DOHH2 (cell line): ENCODE data around the gene ELOVL7.

Experiments
- H3F3A ChIP-seq: fragments of 200-600 bp; sonication (generic), shearing (Covaris generic); 2 replicates; pipeline ENCODE4 v1.6.0; 2016; ENCODE audit warnings: antibody characterized with exemption, mild to moderate bottlenecking; ENCODE audit not compliant: control insufficient read depth, insufficient read depth
- H3K27ac ChIP-seq: fragments of 200-600 bp; sonication (generic); 2 replicates; pipeline ENCODE4 v1.5.1; 2014; ENCODE audit warnings: low read depth, mild to moderate bottlenecking, low read length, moderate library complexity
- H3K27me3 ChIP-seq: fragments of 200-600 bp; sonication (generic); 2 replicates; pipeline ENCODE4 v1.6.1; 2014; ENCODE audit warnings: mild to moderate bottlenecking, low read length, mixed read lengths; ENCODE audit not compliant: control insufficient read depth
- H3K36me3 ChIP-seq: fragments of 200-600 bp; sonication (generic); 2 replicates; pipeline ENCODE4 v1.6.1; 2014; ENCODE audit warnings: mild to moderate bottlenecking, low read length, moderate library complexity, mixed read lengths; ENCODE audit not compliant: control insufficient read depth
- H3K4me1 ChIP-seq: fragments of 200-600 bp; sonication (generic); 2 replicates; pipeline ENCODE4 v1.6.1; 2014; ENCODE audit warnings: mild to moderate bottlenecking, low read length, mixed read lengths; ENCODE audit not compliant: control insufficient read depth
- H3K4me2 ChIP-seq: fragments of 200-600 bp; sonication (generic); 2 replicates; pipeline ENCODE4 v1.6.0; 2014; ENCODE audit warnings: mild to moderate bottlenecking, low read length, moderate library complexity
- H3K4me3 ChIP-seq: fragments of 200-600 bp; sonication (generic); 2 replicates; pipeline ENCODE4 v1.5.1; 2014; ENCODE audit warnings: mild to moderate bottlenecking, low read length, mixed read lengths
- H3K79me2 ChIP-seq: fragments of 200-600 bp; sonication (generic); 2 replicates; pipeline ENCODE4 v1.6.1; 2014; ENCODE audit warnings: mild to moderate bottlenecking, low read length, mixed read lengths; ENCODE audit not compliant: control insufficient read depth
- H3K9me2 ChIP-seq: fragments of 200-600 bp; sonication (generic); replicated peaks from 2 replicates; pipeline ENCODE4 v1.6.1; 2014; ENCODE audit warnings: mild to moderate bottlenecking, low read length, mixed read lengths; ENCODE audit not compliant: control insufficient read depth
- H3K9me3 ChIP-seq: fragments of 200-600 bp; sonication (generic); 2 replicates; pipeline ENCODE4 v1.6.1; 2014; ENCODE audit warnings: antibody characterized with exemption, low read length, mixed read lengths; ENCODE audit not compliant: control insufficient read depth, insufficient read depth
- H4K20me1 ChIP-seq: fragments of 200-600 bp; sonication (generic); 2 replicates; pipeline ENCODE4 v1.6.0; 2014; ENCODE audit warnings: low read depth, mild to moderate bottlenecking, antibody characterized with exemption, low read length, moderate library complexity; ENCODE audit not compliant: control insufficient read depth, insufficient read depth
- EZH2phosphoT487 ChIP-seq: fragments of 200-600 bp; sonication (generic); IDR thresholded peaks from 2 replicates; pipeline ENCODE4 v1.6.1; 2017; ENCODE audit warnings: borderline replicate concordance, mild to moderate bottlenecking, antibody characterized with exemption, low read length, moderate library complexity, mixed read lengths
- TF ChIP-seq, protein P1 (sequence below): fragments of 200-600 bp; sonication (generic); IDR thresholded peaks from one replicate; pipeline ENCODE4 v1.5.1; 2014; ENCODE audit warnings: antibody characterized with exemption, mild to moderate bottlenecking, low read depth, low read length; ENCODE audit not compliant: poor library complexity, severe bottlenecking

ELOVL7 gene

DNA sequence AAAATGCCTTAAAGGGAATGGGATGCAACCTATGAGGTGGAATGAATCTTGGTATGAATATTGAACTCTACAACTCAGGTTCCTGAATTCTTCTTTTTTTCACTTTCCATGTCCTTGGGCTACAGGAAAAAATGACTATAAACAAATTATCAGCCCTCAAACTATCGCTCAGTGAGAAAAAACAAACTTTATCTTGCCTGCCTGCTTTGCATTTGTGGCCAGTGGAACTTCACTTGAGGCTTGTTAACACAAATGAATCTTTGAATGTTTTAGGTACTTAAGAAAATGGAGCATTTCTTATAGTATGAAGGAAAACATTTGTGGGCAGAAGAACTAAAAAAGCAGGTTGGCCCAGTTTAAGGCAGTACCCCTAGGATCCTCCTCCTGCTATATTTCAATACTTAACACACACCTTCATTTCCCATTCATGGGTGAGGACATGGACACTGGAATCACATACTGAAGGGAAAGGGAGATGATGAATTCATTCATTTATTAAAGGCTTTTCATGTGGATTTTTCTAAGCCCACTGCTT, 34.1 kb downstream of the ELOVL7 start:
- no peaks in the 10 kb centered on the region for H4K20me1 ChIP-seq
- no peaks in the 10 kb centered on the region for H3K27me3 ChIP-seq
- no peak for TF ChIP-seq EZH2phosphoT487
- TF ChIP-seq, protein P1, sequence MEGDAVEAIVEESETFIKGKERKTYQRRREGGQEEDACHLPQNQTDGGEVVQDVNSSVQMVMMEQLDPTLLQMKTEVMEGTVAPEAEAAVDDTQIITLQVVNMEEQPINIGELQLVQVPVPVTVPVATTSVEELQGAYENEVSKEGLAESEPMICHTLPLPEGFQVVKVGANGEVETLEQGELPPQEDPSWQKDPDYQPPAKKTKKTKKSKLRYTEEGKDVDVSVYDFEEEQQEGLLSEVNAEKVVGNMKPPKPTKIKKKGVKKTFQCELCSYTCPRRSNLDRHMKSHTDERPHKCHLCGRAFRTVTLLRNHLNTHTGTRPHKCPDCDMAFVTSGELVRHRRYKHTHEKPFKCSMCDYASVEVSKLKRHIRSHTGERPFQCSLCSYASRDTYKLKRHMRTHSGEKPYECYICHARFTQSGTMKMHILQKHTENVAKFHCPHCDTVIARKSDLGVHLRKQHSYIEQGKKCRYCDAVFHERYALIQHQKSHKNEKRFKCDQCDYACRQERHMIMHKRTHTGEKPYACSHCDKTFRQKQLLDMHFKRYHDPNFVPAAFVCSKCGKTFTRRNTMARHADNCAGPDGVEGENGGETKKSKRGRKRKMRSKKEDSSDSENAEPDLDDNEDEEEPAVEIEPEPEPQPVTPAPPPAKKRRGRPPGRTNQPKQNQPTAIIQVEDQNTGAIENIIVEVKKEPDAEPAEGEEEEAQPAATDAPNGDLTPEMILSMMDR: no peak
- no peaks in the 10 kb centered on the region for H3K9me3 ChIP-seq
- H3K9me2 ChIP-seq: no peaks in the 10 kb centered on the region
- no peaks in the 10 kb centered on the region for H3K79me2 ChIP-seq
- no peaks in the 10 kb centered on the region for H3F3A ChIP-seq
- no peaks in the 10 kb centered on the region for H3K4me1 ChIP-seq
- H3K27ac ChIP-seq: no peak overlapping the region
- no peaks in the 10 kb centered on the region for H3K36me3 ChIP-seq
- no peak overlapping the region for H3K4me3 ChIP-seq
- no peak overlapping the region for H3K4me2 ChIP-seq

DNA sequence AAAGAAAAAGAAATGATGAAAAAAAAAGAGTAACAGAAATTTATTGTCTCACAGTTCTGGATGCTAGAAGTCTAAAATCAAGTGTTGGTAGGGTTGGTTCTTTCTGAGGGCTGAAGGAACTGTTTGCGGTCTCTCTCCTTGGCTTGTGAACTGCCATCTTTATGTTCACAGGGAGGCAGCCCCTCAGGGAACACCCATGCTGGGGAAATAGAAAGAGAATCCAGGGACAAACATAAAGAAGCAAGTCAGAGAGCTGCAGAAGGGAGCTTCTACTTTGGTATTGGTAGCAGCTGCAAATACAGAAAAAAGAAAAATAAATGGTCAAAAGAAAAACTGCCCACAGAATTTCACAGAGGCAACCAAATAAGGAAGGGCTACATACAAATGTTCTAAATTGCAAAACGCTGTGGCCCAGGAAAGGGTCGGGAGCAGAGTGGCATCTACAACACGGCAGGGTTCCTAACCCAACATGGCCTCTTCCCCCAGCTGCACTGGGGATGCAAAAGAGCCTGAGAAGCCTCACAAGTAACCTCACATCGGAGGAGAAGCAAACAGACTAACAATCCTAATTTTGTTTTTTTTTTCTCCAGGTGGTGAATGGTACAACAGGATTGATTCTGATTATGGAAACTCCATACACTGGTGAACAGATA, 37.4 kb downstream of the ELOVL7 start:
- Histone ChIP-seq H3K4me2 (no peak overlapping the region), H3K36me3 (no peaks in the 10 kb centered on the region), H3K4me3 (no peak overlapping the region), H3K79me2 (no peaks in the 10 kb centered on the region), H4K20me1 (no peaks in the 10 kb centered on the region), H3K27ac (no peak overlapping the region), H3K4me1 (no peaks in the 10 kb centered on the region), H3K9me3 (no peaks in the 10 kb centered on the region), H3K9me2 (no peaks in the 10 kb centered on the region), H3K27me3 (no peaks in the 10 kb centered on the region), H3F3A (no peaks in the 10 kb centered on the region)
- no peak for TF ChIP-seq EZH2phosphoT487
- TF ChIP-seq, protein P1: no peak

DNA sequence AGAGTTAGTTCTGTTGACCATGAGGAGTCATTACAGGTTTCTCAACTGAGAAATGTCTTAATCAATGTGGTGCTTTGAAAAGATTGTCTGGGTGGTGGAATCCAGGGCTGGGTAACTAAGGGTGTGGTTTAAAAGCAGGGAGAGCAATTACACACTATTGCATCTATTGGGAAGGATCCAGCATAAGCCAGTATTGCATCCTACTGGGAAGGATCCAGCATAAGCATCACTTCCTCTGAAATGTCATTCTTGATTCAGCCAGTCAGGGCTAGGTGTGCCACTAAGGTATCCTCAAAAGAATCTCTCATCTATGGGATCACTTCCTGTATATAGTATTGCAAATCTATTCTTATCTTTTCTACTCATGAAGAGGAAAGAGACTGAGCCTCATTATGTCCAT, 38.6 kb downstream of the ELOVL7 start:
- no peaks in the 10 kb centered on the region for H3K9me3 ChIP-seq
- no peaks in the 10 kb centered on the region for H3K9me2 ChIP-seq
- TF ChIP-seq, protein P1: no peak
- TF ChIP-seq EZH2phosphoT487: no peak
- H3F3A ChIP-seq: no peaks in the 10 kb centered on the region
- no peaks in the 10 kb centered on the region for H4K20me1 ChIP-seq
- H3K4me2 ChIP-seq: no peak overlapping the region
- no peaks in the 10 kb centered on the region for H3K79me2 ChIP-seq
- no peaks in the 10 kb centered on the region for H3K27me3 ChIP-seq
- no peaks in the 10 kb centered on the region for H3K4me1 ChIP-seq
- no peak overlapping the region for H3K4me3 ChIP-seq
- H3K27ac ChIP-seq: no peak overlapping the region
- H3K36me3 ChIP-seq: no peaks in the 10 kb centered on the region
